GM12878 (cell line): ENCODE data around the gene GGACT. TPM values are rescaled to one million over a fixed set of nuclear protein-coding genes. Genes with fewer than 3 reads are reported as not detected.

Source experiments
- ATAC-seq: fragments of 200-7000 bp; cut with Tn5 transposase; 3 replicates; pipeline ENCODE4 v1.9.1; 2020; ENCODE audit warnings: mild to moderate bottlenecking, moderate library complexity
- BruUV-seq: library from RNA; stranded (reverse); fragments of 400-500 nt; replicated peaks from 2 replicates; lab custom pipeline; 2021; lab: Mats Ljungman, UMichigan
- CTCF ChIA-PET: fragments of 300-600 bp; sonication (Branson Sonifier 250); formaldehyde crosslinking; extraction: SDS; loops from one replicate; lab custom pipeline; 2021; ENCODE audit warnings: inconsistent platforms; lab: Yijun Ruan, JAX
- POLR2A ChIA-PET: fragments of 350-600 bp; formaldehyde crosslinking; extraction: SDS; loops from one replicate; lab custom pipeline; 2021; ENCODE audit warnings: inconsistent platforms; lab: Charles Lee
- RAD21 ChIA-PET: fragments of 300-600 bp; sonication (Branson Sonifier 250); formaldehyde crosslinking; loops from one replicate; lab custom pipeline; 2023; ENCODE audit warnings: antibody characterized with exemption; ENCODE audit not compliant: unreplicated experiment; lab: Charles Lee
- SMC1A ChIA-PET: fragments of 300-600 bp; sonication (Branson Sonifier 250); formaldehyde crosslinking; loops from one replicate; lab custom pipeline; 2023; ENCODE audit not compliant: unreplicated experiment, uncharacterized antibody; lab: Charles Lee
- DNase-seq: peaks from one replicate; pipeline ENCODE4 v3.0.0-alpha.2; 2011; ENCODE audit warnings: low read depth, low spot score
- FAIRE-seq: peaks from 3 replicates; lab custom pipeline; 2011; peaks lifted over from hg19 to GRCh38; lab: Jason Lieb, UNC
- H2AFZ ChIP-seq: 2 replicates; pipeline ENCODE4 v1.6.0; 2011; ENCODE audit warnings: low read depth, low read length, control low read depth; ENCODE audit not compliant: control insufficient read depth
- H3K27ac ChIP-seq: 2 replicates; pipeline ENCODE4 v1.5.1; 2011; ENCODE audit warnings: control low read depth; ENCODE audit not compliant: control insufficient read depth, insufficient read depth
- H3K27me3 ChIP-seq, 2 experiments: replicated peaks in 1 of 2; 2 replicates each; pipeline versions ENCODE4 v1.6.0 to v1.6.1; 2011; ENCODE audit warnings: low read length in 1 of 2; ENCODE audit not compliant: control insufficient read depth in 2 of 2, insufficient read depth in 2 of 2
- H3K36me3 ChIP-seq, 2 experiments: 2 replicates each; pipeline ENCODE4 v1.5.1; 2011; ENCODE audit warnings: low read length in 1 of 2; ENCODE audit not compliant: control insufficient read depth in 2 of 2, insufficient read depth in 2 of 2
- H3K4me1 ChIP-seq: 2 replicates; pipeline ENCODE4 v1.6.1; 2011; ENCODE audit warnings: mild to moderate bottlenecking, low read length, moderate library complexity, mixed read lengths; ENCODE audit not compliant: control insufficient read depth, insufficient read depth
- H3K4me2 ChIP-seq: 2 replicates; pipeline ENCODE4 v1.6.0; 2011; ENCODE audit warnings: control low read depth; ENCODE audit not compliant: control insufficient read depth, insufficient read depth
- H3K4me3 ChIP-seq: fragments of 200-600 bp; sonication (generic); 2 replicates; pipeline ENCODE4 v1.5.1; 2016
- H3K79me2 ChIP-seq: 2 replicates; pipeline ENCODE4 v1.6.0; 2011; ENCODE audit warnings: low read length; ENCODE audit not compliant: control insufficient read depth, insufficient read depth
- H3K9ac ChIP-seq: 2 replicates; pipeline ENCODE4 v1.8.0; 2011; ENCODE audit warnings: low read length, control low read depth, mixed read lengths; ENCODE audit not compliant: control insufficient read depth, insufficient read depth
- H3K9me3 ChIP-seq: replicated peaks from 3 replicates; pipeline ENCODE4 v1.5.1; 2011; ENCODE audit warnings: mild to moderate bottlenecking, low read length; ENCODE audit not compliant: control insufficient read depth, insufficient read depth
- H4K20me1 ChIP-seq: 2 replicates; pipeline ENCODE4 v1.6.0; 2011; ENCODE audit not compliant: control insufficient read depth, insufficient read depth
- NRF1 ChIP-seq: conservative IDR thresholded peaks from 2 replicates; pipeline ENCODE4 v1.6.1; 2011; ENCODE audit warnings: mild to moderate bottlenecking, low read depth, low read length, improper control_type of control experiment
- PAX5 ChIP-seq: IDR thresholded peaks from 2 replicates; pipeline ENCODE4 v1.6.1; 2011; ENCODE audit warnings: low read depth, low read length, borderline replicate concordance
- RAD21 ChIP-seq: IDR thresholded peaks from 2 replicates; pipeline ENCODE4 v1.6.1; 2011; ENCODE audit warnings: mild to moderate bottlenecking, low read depth, low read length, moderate library complexity; ENCODE audit not compliant: insufficient read depth
- RB1 ChIP-seq: fragments of 450-650 bp; formaldehyde crosslinking; IDR thresholded peaks from 2 replicates; pipeline ENCODE4 v1.6.1; 2017; ENCODE audit warnings: mild to moderate bottlenecking, borderline replicate concordance
- STAT1 ChIP-seq: fragments of 450-650 bp; conservative IDR thresholded peaks from 2 replicates; pipeline ENCODE4 v1.6.1; 2014; ENCODE audit warnings: antibody characterized with exemption, mild to moderate bottlenecking
- SUPT20H ChIP-seq: IDR thresholded peaks from 2 replicates; pipeline ENCODE4 v1.6.1; 2011; ENCODE audit warnings: low read depth, mild to moderate bottlenecking, low read length, moderate library complexity, borderline replicate concordance; ENCODE audit not compliant: control insufficient read depth
- USF2 ChIP-seq: IDR thresholded peaks from 2 replicates; pipeline ENCODE4 v1.6.1; 2011; ENCODE audit warnings: low read depth, low read length, improper control_type of control experiment, borderline replicate concordance
- ZNF687 ChIP-seq: fragments of 450-650 bp; IDR thresholded peaks from 2 replicates; pipeline ENCODE4 v1.6.1; 2017; ENCODE audit warnings: mild to moderate bottlenecking, moderate library complexity
- WGBS: methylation state at CpG from one replicate; pipeline ENCODE4 v1.1.6; 2016; ENCODE audit warnings: low lambda C conversion rate; ENCODE audit not compliant: insufficient replicate concordance, insufficient coverage; ENCODE audit errors: missing lambda C conversion rate; 5-methylcytosine and 5-hydroxymethylcytosine counted together
- in situ Hi-C: fragments of 300-500 bp; cut with MboI; formaldehyde crosslinking; loops from 9 replicates; pipeline ENCODE4 v1.14.3; 2018; ENCODE audit warnings: mixed read lengths
- intact Hi-C: fragments of 100-400 bp; cut with micrococcal nuclease; formaldehyde crosslinking; loops from one replicate; pipeline ENCODE4 v1.14.2; 2022; ENCODE audit not compliant: unreplicated experiment
- polyA plus RNA-seq, 11 experiments: library from polyadenylated mRNA; depleted of rRNA in 4 of 11; unstranded in 6 of 11; stranded (reverse) in 5 of 11; fragments of >200 nt; fragmentation: Nextera tagmentation in 4 of 11; fragmentation: Illumina TruSeq in 1 of 11; extraction: Ambion mirVana in 4 of 11; extraction: Trizol in 1 of 11; gene quantifications; 1 replicate in 1 of 11; 2 replicates in 10 of 11; pipeline versions ENCODE4 v1.2.1 to v1.2.3, GENCODE V29; 2011 to 2016; ENCODE audit warnings: inconsistent platforms in 2 of 11, missing spikeins in 2 of 11, low read depth in 1 of 11
- total RNA-seq, 4 experiments: library from RNA; depleted of rRNA in 3 of 4; stranded (reverse); fragments of >200 nt in 3 of 4; fragmentation: Illumina TruSeq in 1 of 4; extraction: Trizol in 1 of 4; gene quantifications; 2 replicates each; pipeline versions ENCODE4 v1.2.1 to v1.2.3, GENCODE V29; 2013 to 2021

The GGACT gene
- total and polyA plus RNA-seq, 10 of the 15 experiments (the other 5 are each of a cell fraction or from before 2014, with no cell fraction given) = 0.61 to 8.8 (median 4.2) TPM

DNA sequence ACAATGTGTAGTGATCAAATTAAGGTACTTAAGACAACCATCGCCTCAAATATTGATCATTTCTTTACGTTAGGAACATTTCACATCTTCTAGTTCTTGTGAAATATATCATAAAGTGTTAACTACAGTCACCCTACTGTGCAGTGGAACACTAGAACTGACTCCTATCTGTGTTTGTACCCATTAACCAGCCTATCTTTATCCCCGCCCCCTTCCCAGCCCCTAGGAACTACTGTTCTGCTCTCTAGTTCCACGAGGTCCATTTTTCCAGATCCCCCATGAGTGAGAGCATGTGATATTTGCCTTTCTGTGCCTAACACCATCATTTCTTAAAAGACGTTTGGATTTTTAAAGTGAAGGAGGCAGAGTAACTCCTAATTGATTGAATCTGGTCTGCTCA, 24.4 kb upstream of the GGACT start:
- in situ Hi-C loops = no loop called here
- H3K9ac ChIP-seq = no peak overlapping the region
- SMC1A ChIA-PET = no interaction called here

More for the DNA sequence above, 24.4 kb upstream of the GGACT start:
- no peak for TF ChIP-seq STAT1
- no peak for TF ChIP-seq ZNF687
- no peak for TF ChIP-seq RB1
- no peak for TF ChIP-seq RAD21
- TF ChIP-seq NRF1 = no peak
- TF ChIP-seq USF2 = no peak
- no peak for TF ChIP-seq SUPT20H
- TF ChIP-seq PAX5 = no peak
- TF ChIP-seq, all 136 proteins: peak for 0
- Histone ChIP-seq H3K79me2 (no peaks in the 10 kb centered on the region), H2AFZ (no peak overlapping the region), H3K27ac (no peak overlapping the region), H3K27me3 (no peaks in the 10 kb centered on the region), H3K4me3 (no peak overlapping the region), H3K4me1 (peaks cover 29% of the 10 kb centered on the region), H3K36me3 (peaks cover 0 to 3% of the 10 kb centered on the region in 2 experiments; a peak in 3 of 4 replicates), H3K9me3 (no peaks in the 10 kb centered on the region), H4K20me1 (no peaks in the 10 kb centered on the region), H3K4me2 (no peak overlapping the region)
- no peak for ATAC-seq
- CTCF ChIA-PET = no interaction called here
- 79% methylated on average over 5 of the region's 5 CpGs for WGBS
- intact Hi-C loops = no loop called here
- POLR2A ChIA-PET = no interaction called here
- DNase-seq = no peak
- FAIRE-seq = no peak
- RAD21 ChIA-PET = no interaction called here
- BruUV-seq = no TSS peak
